ENCODE measurements around the gene LGALS14.

- TF ChIP-seq CTCF (IDR thresholded peaks at IDR 0.05 in 4 of 5, conservative IDR thresholded peaks at IDR 0.05 in 1 of 5) (no peak), POLR2A (IDR thresholded peaks at IDR 0.05) (no peak)
Observed at GRCh38 chr19:39727070-39727800, 23.0 kb downstream of the LGALS14 start.
